Measurements from ENCODE around the gene MANF. TPM values are rescaled to one million over a fixed set of nuclear protein-coding genes. Genes with fewer than 3 reads are reported as not detected.
"Not testable (repeated sequence)": the region's sequence is repeated elsewhere in the genome, so short reads cannot be mapped to it uniquely, and the experiment has no call there.

Gene MANF
- total RNA-seq, 2 experiments from 2014 or later: 107 to 131 TPM

DNA sequence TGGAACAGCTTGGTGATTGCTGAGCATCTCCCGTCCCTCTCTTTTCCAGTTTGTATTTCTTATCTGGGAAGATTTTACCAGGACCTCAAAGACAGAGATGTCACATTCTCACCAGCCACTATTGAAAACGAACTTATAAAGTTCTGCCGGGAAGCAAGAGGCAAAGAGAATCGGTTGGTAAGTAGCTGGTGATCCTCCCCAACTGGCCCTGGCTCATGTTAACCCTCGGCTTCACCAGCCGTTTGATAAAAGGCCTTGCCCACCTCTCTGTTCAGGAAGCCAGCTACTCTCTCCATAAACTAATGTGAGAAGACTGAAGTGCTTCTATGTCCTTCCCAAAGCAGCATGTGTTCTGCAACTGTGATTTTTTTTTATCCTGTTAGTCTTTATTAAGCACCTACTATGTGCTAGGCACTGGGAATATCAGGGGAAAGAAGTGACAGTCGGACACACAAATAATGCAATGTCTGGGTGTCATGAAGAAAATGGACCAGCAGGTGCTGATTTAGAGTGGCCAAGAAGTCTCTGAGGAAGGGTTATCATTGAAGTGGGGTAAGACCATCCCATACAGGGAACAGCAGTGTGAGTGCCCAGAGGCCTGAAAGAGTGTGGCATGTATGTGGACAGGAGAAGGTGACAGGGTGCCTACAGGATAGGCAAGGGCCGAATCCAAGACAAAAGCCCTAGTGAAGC lies 1.2 kb downstream of the MANF start:
- Mint-ChIP-seq H3K4me3 (peak overlapping the region; percentile 100), H3K4me1 (peaks cover 61% of the 10 kb centered on the region), H3K9me3 (no peaks in the 10 kb centered on the region), H3K27ac (peak overlapping the region; percentile 100), H3K36me3 (ENCODE audit: low read depth) (peaks cover 46% of the 10 kb centered on the region), H3K27me3 (no peaks in the 10 kb centered on the region)
- DNase-seq: no peak
- ChIA-PET CTCF (interaction anchor here (1.0 to 1.2 kb wide), 6 partner anchors 9 to 666 kb away, joined by 3 to 4 read pairs (median 3); partner anchors contain the start of gene DCAF1), POLR2A (no interaction called here)

DNA sequence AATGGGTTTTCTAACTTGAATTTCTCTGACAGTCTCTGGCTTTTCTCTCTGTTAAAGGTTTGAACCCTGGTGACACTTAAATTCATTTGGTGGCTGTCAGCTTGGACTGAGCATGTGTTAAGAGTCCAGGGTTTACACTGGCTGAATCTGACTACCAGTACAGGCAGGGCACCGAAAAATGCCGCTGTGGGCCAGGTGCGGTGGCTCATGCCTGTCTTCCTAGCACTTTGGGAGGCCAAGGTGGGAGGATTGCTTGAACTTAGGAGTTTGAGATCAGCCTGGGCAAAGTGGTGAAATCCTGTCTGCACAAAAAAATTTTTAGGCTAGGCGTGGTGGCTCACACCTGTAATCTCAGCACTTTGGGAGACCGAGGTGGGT lies 1.8 kb downstream of the MANF start:
- H3K27me3 Mint-ChIP-seq: no peaks in the 10 kb centered on the region
- no peak for DNase-seq
- peak overlapping the region; percentile 100 for H3K27ac Mint-ChIP-seq
- POLR2A ChIA-PET: no interaction called here
- no peaks in the 10 kb centered on the region for H3K9me3 Mint-ChIP-seq
- peak overlapping the region; percentile 100 for H3K4me3 Mint-ChIP-seq
- peaks cover 63% of the 10 kb centered on the region for H3K4me1 Mint-ChIP-seq
- CTCF ChIA-PET: interaction anchor here (1.0 to 1.3 kb wide), 3 partner anchors 8 to 294 kb away, joined by 3 to 5 read pairs (median 3); no protein-coding TSS in a partner anchor
- peaks cover 46% of the 10 kb centered on the region for H3K36me3 Mint-ChIP-seq (ENCODE audit: low read depth)

DNA sequence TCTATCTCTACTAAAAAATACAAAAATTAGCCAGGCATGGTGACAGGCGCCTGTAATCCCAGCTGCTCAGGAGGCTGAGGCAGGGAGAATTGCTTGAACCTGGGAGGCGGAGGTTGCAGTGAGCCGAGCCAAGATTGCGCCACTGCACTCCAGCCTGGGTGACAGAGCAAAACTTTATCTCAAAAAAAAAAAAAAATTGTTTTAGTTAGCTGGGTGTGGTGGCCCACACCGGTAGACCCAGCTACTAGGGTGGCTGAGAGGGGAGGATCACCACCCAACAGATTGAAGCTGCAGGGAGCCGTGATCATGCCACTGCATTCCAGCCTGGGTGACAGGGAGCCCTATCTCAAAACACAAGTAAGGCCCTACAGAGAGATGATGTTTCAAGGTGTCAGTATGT lies 2.2 kb downstream of the MANF start:
- H3K27me3 Mint-ChIP-seq, H3K9me3 Mint-ChIP-seq, DNase-seq, POLR2A ChIA-PET: not testable (repeated sequence)
- H3K4me1 Mint-ChIP-seq: peaks cover 64% of the 10 kb centered on the region
- CTCF ChIA-PET: interaction anchor here (1.0 to 1.3 kb wide), 4 partner anchors 8 to 294 kb away, joined by 3 to 5 read pairs (median 3); no protein-coding TSS in a partner anchor
- H3K4me3 Mint-ChIP-seq: peak overlapping the region; percentile 100
- peak overlapping the region; percentile 21 for H3K27ac Mint-ChIP-seq
- H3K36me3 Mint-ChIP-seq (ENCODE audit: low read depth): peaks cover 46% of the 10 kb centered on the region

DNA sequence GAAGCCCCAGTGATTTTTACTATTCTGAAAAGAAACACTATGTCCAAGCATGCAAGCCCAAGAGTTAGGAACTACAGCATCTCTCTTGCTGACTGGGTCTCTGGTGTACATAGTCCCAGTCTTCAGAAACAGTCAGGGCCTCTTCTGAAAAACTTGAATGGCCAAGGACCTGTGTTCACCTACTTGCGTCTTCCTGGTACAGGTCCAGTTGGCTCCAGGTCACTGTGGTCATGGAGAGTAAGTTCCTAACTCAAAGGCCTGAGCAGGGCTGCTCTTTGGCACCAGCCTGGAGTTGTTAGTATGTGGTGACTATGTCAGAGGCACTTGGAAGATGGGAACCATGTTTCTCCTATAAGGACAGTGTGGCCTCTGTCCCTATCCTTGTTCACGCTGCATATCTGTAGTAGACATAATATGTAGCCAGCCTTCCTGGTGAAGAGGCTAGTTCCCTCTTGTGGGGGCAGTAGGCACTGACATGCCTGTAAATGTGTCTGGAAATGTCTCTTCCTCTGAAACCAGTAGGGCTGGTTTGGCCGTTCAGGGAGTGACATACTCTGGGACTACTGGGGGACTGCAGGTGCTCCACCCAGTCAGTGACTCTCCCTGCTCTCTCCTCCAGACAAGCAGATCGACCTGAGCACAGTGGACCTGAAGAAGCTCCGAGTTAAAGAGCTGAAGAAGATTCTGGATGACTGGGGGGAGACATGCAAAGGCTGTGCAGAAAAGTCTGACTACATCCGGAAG lies 3.4 kb downstream of the MANF start:
- Mint-ChIP-seq H3K27ac (no peak overlapping the region), H3K4me1 (peaks cover 70% of the 10 kb centered on the region), H3K9me3 (no peaks in the 10 kb centered on the region), H3K27me3 (no peaks in the 10 kb centered on the region), H3K36me3 (ENCODE audit: low read depth) (peaks cover 54% of the 10 kb centered on the region), H3K4me3 (no peak overlapping the region)
- DNase-seq: no peak
- ChIA-PET POLR2A (no interaction called here), CTCF (interaction anchor here (0.6 to 2.9 kb wide), 18 partner anchors 9 to 1448 kb away, joined by 3 to 18 read pairs (median 5); partner anchors contain the start of genes HEMK1, MAPKAPK3 and RBM6)

DNA sequence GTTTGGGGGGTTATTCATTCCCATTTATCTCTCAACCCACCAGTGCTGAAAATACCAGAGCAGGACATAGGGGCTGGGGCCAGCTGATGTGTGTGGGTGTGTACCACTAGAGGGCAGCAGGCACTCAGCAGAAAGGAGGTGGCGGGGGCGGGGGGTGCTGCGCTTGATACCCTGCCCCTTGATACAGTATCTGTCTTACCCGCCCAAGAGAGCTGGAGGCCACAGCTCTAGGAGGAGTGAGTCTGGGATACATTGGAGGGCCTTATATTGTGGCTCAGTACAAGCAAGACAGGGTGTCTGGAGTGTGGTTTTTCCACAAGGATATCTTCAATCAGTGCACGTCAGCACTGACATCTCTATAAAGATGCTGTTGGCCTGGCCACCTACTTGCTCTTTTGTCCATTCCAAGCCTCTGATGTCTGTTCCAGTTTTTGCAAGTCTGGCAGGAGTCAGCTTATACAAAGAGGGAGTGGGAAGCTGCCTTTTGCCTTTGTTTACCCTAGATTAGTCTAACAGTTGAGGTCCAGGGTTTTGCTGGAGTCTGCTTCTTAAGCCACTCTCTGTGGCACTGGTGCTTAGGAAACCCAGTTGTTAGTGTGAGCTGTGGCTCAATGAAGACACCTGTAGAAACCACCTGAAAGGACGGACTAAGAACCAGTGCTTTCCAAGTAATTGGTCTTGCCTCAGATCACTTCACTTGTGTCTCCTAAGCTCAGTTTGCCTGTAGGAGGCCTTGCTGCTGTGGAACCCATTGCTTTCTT lies 4.5 kb downstream of the MANF start:
- H3K27ac Mint-ChIP-seq: peak overlapping the region; percentile 73
- no peaks in the 10 kb centered on the region for H3K27me3 Mint-ChIP-seq
- peaks cover 75% of the 10 kb centered on the region for H3K4me1 Mint-ChIP-seq
- ChIA-PET POLR2A (interaction anchor here (0.7 kb wide), 1 partner anchor 8 kb away, joined by 3 read pairs; no protein-coding TSS in a partner anchor), CTCF (interaction anchor here (0.6 to 2.9 kb wide), 31 partner anchors 9 to 1450 kb away, joined by 3 to 18 read pairs (median 4); partner anchors contain the start of genes C3orf18, DCAF1, HEMK1 and MAPKAPK3)
- peak; percentile 72 for DNase-seq
- peak overlapping the region; percentile 16 for H3K4me3 Mint-ChIP-seq
- H3K9me3 Mint-ChIP-seq: no peaks in the 10 kb centered on the region
- peaks cover 58% of the 10 kb centered on the region for H3K36me3 Mint-ChIP-seq (ENCODE audit: low read depth)

DNA sequence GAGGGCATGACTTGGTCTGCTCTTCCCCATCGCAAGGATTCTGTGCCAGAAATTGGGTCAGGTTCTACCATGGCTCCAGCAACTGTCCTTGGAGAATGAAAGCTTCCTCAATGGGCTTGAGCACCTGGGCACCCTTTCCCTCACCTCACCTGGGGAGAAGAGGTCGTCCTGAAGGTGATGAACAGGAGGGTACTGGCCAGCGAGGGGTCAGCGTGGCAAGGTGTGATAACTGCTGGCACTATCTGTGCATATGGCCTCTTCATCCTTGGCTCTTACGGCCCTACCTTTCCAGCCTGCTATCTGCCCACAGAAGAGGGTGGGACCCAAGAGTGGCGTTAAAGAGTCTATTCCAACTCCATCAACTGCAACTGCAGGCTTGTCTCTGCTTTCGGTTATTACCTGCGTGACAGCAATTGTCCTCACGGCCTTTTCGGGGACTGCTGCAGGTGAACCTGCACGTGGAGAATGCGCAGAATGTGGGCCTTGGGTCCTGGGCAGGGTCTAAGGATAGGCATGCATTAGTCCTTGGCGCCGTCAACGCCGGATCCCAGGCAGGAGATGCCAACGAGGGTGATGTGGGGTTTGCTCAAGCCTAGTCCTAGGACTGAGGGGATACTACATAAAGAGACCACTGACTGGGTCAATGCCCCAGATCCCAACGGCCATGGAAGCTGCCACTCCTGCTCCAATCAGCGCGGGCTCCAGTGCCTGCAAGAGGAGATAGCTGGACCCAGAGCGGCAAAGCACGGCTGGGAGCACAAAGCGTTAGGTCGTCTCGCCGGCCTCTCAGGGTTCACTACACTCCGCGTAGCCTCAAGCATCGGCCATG lies 5.4 kb downstream of the MANF start:
- no peak for DNase-seq
- Mint-ChIP-seq H3K27ac (peak overlapping the region; percentile 80), H3K36me3 (ENCODE audit: low read depth) (peaks cover 55% of the 10 kb centered on the region), H3K4me3 (peak overlapping the region; percentile 67), H3K27me3 (no peaks in the 10 kb centered on the region), H3K9me3 (no peaks in the 10 kb centered on the region), H3K4me1 (peaks cover 81% of the 10 kb centered on the region)
- POLR2A ChIA-PET: interaction anchor here (0.7 kb wide), 1 partner anchor 9 kb away, joined by 3 read pairs; no protein-coding TSS in a partner anchor
- CTCF ChIA-PET: interaction anchor here (0.6 to 2.9 kb wide), 22 partner anchors 10 to 823 kb away, joined by 3 to 18 read pairs (median 4); partner anchors contain the start of genes C3orf18, DCAF1, HEMK1 and MAPKAPK3

DNA sequence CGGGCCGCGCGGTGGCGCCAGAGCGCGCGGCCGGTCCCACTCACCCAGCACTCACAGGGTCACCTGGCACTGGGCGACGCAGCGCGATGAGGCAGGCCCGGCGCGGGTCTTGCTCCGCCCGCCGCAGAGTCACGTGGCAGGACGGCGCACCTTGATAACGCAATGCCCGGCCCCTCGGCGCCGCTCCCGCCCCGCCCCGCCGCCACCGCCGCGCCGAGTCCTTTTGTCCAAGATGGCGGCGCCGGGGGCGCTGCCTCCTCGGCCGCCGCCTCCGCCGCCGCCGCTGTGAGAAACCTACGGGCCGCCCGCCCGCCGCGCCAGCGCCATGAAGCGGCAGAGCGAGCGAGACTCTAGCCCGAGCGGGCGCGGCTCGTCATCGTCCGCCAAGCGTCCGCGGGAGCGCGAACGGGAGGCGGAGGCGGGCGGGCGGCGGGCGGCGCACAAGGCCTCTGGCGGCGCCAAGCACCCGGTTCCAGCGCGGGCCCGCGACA lies 6.0 kb downstream of the MANF start, which contains the start of gene RBM15B:
Gene RBM15B, plus strand, starts transcription at position 211 of the 491 bp plus-strand sequence. Its CDS starts 115 bp downstream, at position 326.
- POLR2A ChIA-PET: no interaction called here
- Mint-ChIP-seq H3K36me3 (ENCODE audit: low read depth) (peaks cover 49% of the 10 kb centered on the region), H3K27me3 (no peaks in the 10 kb centered on the region), H3K9me3 (no peaks in the 10 kb centered on the region), H3K27ac (peak within 1 kb of the TSS; percentile 93), H3K4me3 (peak within 1 kb of the TSS; percentile 83), H3K4me1 (peaks cover 78% of the 10 kb centered on the region)
- CTCF ChIA-PET: interaction anchor here (0.9 to 2.9 kb wide), 10 partner anchors 10 to 820 kb away, joined by 3 to 18 read pairs (median 4); partner anchors contain the start of genes DCAF1, HEMK1 and MAPKAPK3
- DNase-seq: peak; percentile 97

DNA sequence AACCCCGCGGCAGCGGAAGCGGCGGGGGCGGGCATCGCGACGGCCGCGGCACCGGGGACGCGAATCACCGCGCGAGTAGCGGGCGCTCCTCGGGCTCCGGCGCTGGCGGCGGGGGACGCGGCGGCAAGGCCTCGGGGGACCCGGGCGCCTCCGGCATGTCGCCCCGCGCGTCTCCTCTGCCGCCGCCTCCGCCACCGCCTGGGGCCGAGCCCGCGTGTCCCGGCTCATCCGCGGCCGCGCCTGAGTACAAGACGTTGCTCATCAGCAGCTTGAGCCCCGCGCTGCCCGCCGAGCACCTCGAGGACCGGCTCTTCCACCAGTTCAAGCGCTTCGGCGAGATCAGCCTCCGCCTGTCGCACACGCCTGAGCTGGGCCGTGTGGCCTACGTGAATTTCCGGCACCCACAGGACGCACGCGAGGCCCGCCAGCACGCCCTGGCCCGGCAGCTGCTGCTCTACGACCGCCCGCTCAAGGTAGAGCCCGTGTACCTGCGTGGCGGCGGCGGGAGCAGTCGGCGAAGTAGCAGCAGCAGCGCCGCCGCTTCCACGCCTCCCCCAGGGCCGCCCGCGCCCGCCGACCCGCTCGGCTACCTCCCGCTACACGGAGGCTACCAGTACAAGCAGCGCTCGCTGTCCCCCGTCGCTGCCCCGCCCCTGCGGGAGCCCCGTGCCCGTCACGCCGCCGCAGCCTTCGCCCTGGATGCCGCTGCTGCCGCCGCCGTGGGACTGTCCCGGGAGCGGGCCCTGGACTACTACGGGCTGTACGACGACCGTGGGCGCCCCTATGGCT lies 6.7 kb downstream of the MANF start:
- Mint-ChIP-seq H3K27ac (peak overlapping the region; percentile 93), H3K36me3 (ENCODE audit: low read depth) (peaks cover 49% of the 10 kb centered on the region), H3K9me3 (no peaks in the 10 kb centered on the region), H3K4me3 (peak overlapping the region; percentile 83), H3K4me1 (peaks cover 77% of the 10 kb centered on the region), H3K27me3 (no peaks in the 10 kb centered on the region)
- ChIA-PET POLR2A (no interaction called here), CTCF (interaction anchor here (0.9 to 1.5 kb wide), 5 partner anchors 9 to 43 kb away, joined by 3 to 4 read pairs (median 4); no protein-coding TSS in a partner anchor)
- DNase-seq: peak; percentile 54

DNA sequence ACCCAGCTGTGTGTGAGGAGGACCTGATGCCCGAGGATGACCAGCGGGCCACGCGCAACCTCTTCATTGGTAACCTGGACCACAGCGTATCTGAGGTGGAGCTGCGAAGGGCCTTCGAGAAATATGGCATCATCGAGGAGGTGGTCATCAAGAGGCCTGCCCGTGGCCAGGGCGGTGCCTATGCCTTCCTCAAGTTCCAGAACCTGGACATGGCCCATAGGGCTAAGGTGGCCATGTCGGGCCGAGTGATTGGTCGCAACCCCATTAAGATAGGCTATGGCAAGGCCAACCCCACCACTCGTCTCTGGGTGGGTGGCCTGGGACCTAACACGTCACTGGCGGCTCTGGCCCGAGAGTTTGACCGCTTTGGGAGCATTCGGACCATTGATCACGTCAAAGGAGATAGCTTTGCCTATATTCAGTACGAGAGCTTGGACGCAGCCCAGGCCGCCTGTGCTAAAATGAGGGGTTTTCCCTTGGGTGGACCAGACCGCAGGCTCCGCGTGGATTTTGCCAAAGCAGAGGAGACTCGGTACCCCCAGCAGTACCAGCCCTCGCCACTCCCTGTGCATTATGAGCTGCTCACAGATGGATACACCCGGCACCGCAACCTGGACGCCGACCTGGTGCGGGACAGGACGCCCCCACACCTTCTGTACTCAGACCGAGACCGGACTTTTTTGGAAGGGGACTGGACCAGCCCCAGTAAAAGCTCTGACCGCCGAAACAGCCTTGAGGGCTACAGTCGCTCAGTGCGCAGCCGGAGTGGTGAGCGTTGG lies 7.5 kb downstream of the MANF start:
- DNase-seq: no peak
- H3K4me1 Mint-ChIP-seq: peaks cover 74% of the 10 kb centered on the region
- no peaks in the 10 kb centered on the region for H3K9me3 Mint-ChIP-seq
- ChIA-PET CTCF (interaction anchor here (0.9 to 1.5 kb wide), 4 partner anchors 13 to 776 kb away, joined by 3 to 7 read pairs (median 4); no protein-coding TSS in a partner anchor), POLR2A (no interaction called here)
- H3K36me3 Mint-ChIP-seq (ENCODE audit: low read depth): peaks cover 51% of the 10 kb centered on the region
- H3K27ac Mint-ChIP-seq: peak overlapping the region; percentile 93
- no peaks in the 10 kb centered on the region for H3K27me3 Mint-ChIP-seq
- peak overlapping the region; percentile 83 for H3K4me3 Mint-ChIP-seq

DNA sequence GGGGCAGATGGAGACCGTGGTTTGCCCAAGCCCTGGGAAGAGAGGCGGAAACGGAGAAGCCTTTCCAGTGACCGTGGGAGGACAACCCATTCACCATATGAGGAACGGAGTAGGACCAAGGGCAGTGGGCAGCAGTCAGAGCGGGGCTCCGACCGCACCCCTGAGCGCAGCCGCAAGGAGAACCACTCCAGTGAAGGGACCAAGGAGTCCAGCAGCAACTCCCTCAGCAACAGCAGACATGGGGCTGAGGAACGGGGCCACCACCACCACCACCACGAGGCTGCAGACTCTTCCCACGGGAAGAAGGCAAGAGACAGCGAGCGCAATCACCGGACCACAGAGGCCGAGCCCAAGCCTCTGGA lies 8.0 kb downstream of the MANF start:
- no peak for DNase-seq
- Mint-ChIP-seq H3K36me3 (ENCODE audit: low read depth) (peaks cover 45% of the 10 kb centered on the region), H3K9me3 (no peaks in the 10 kb centered on the region), H3K4me3 (peak overlapping the region; percentile 83), H3K27ac (peak overlapping the region; percentile 36), H3K27me3 (no peaks in the 10 kb centered on the region), H3K4me1 (peaks cover 68% of the 10 kb centered on the region)
- ChIA-PET CTCF (interaction anchor here (0.6 to 1.5 kb wide), 2 partner anchors 101 to 777 kb away, joined by 4 to 7 read pairs; no protein-coding TSS in a partner anchor), POLR2A (no interaction called here)

Measured in activated CD4-positive, alpha-beta T cell treated with anti-CD3 and anti-CD28 coated beads, Interleukin-2, amount 10 ng/mL, durations not matched to agents 7 days and 5 days (primary cell).